ENCODE data around the gene GRIP1. TPM values are rescaled to one million over a fixed set of nuclear protein-coding genes. Genes with fewer than 3 reads are reported as not detected.
A peak's percentile ranks its signal among the peaks of the same experiment; 100 is the strongest.

The GRIP1 gene
- total RNA-seq, 1 donor, result 1.7 TPM

- H3K4me3 ChIP-seq (ENCODE audit: low read depth, low read length), result no peak overlapping the region
- no peak for DNase-seq (ENCODE audit: low read depth)
- TF ChIP-seq CTCF (IDR thresholded peaks at IDR 0.05; ENCODE audit: insufficient read depth, low read depth, low read length), result no peak
These were observed 348.9 kb downstream of the GRIP1 start for GRCh38 chr12:66329941-66330340.

DNA sequence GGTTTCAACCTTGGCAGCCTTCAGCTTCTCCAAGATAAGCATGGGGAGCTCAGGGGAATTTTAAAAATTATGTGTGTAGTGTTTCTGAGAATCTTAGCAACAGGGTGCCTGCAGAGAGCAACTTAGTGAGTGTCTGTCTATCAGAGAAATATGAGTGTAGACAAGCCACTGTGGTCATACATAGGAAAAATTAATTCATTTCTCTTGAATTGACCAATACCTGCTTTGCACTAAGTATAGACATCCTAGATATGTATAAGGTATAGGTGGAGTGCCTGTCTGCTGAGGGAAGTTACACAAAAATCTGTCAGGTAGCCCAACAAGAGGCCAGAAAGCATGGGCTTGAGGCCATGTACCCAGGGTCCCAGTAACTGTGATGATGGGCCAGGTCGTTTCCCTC is 355.9 kb downstream of the GRIP1 start:
- H3K4me3 ChIP-seq (ENCODE audit: low read depth, low read length), result no peak overlapping the region
- no peak for DNase-seq (ENCODE audit: low read depth)
- TF ChIP-seq CTCF (IDR thresholded peaks at IDR 0.05; ENCODE audit: insufficient read depth, low read depth, low read length), result no peak

- DNase-seq (ENCODE audit: low read depth), result peak; percentile 6
- TF ChIP-seq CTCF (IDR thresholded peaks at IDR 0.05; ENCODE audit: insufficient read depth, low read depth, low read length), result no peak
- no peak overlapping the region for H3K4me3 ChIP-seq (ENCODE audit: low read depth, low read length)
These were observed 357.4 kb downstream of the GRIP1 start for GRCh38 chr12:66321435-66321834.

DNA sequence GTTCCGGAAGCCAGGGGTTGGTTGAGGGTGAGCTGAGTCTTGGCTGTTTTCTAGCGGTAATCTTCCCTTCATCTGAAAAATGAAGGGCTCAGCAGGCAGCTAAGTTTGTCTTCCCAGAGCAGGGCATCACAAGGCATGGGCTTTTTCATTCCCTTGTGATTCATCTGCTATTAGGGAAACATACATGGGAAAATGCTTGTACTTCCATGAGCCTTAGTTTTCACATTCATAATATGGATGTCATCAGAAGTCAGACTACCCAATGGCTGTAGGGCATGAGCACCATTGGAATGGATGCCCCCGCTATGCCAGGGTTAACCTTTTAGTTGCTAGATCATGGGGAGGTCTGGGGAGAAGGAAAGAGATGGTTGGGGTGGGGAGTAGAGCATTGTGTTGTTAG is 357.9 kb downstream of the GRIP1 start:
- no peak for DNase-seq (ENCODE audit: low read depth)
- no peak for TF ChIP-seq CTCF (IDR thresholded peaks at IDR 0.05; ENCODE audit: insufficient read depth, low read depth, low read length)

DNA sequence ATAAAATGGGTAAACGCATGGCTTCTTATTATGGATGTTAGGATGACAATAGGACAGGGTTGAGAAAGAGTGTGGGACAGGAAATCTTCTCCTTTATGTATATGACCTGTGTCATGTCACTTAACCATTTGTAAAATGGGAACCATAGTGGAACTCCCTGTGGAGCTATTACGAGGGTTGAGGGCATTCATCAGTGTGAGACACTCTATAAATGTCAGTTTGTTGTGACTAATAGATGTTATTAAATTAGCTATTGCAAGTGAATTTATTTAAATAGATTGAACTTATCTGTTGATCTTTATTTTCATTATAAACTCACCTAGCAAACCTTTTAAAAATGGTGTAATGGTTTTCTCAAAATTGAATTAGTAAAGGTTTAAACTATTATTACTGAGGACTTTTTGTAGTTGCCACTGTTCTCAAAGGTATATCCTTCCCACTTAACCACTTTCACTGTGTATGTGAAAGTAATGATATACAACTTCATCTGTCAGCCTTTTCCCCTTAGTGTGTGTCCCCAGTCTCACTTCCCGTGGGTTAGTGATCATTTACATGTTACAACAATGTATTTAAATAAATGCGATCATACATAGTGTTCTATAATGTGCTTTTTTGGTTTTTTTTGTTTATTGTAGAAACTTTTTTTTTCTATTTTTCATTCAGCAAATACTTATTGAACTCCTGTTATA is 359.5 kb downstream of the GRIP1 start:
- DNase-seq (ENCODE audit: low read depth), result no peak
- TF ChIP-seq CTCF (IDR thresholded peaks at IDR 0.05; ENCODE audit: insufficient read depth, low read depth, low read length), result no peak
- no peak overlapping the region for H3K4me3 ChIP-seq (ENCODE audit: low read depth, low read length)

More for the DNA sequence above, 357.9 kb downstream of the GRIP1 start:
- H3K4me3 ChIP-seq (ENCODE audit: low read depth, low read length), result no peak overlapping the region

- TF ChIP-seq CTCF (IDR thresholded peaks at IDR 0.05; ENCODE audit: insufficient read depth, low read depth, low read length), result no peak
- DNase-seq (ENCODE audit: low read depth), result peak; percentile 32
- H3K4me3 ChIP-seq (ENCODE audit: low read depth, low read length), result no peak overlapping the region
These were observed 364.6 kb downstream of the GRIP1 start for GRCh38 chr12:66314278-66314677.

- H3K4me3 ChIP-seq (ENCODE audit: low read depth, low read length), result no peak overlapping the region
- no peak for TF ChIP-seq CTCF (IDR thresholded peaks at IDR 0.05; ENCODE audit: insufficient read depth, low read depth, low read length)
- DNase-seq (ENCODE audit: low read depth), result no peak
These were observed 366.7 kb downstream of the GRIP1 start for GRCh38 chr12:66312189-66312588.

Data from fibroblast of villous mesenchyme (primary cell).